Measurements from ENCODE around the gene SMIM23. TPM values are rescaled to one million over a fixed set of nuclear protein-coding genes. Genes with fewer than 3 reads are reported as not detected.

SMIM23 gene
- total and polyA plus RNA-seq, 2 of the 13 experiments (the other 11 are each of a cell fraction or from before 2014, with no cell fraction given) = not detected

GRCh38 chr5:171823269-171823668 is 37.7 kb downstream of the SMIM23 start (continued):
- no peak for TF ChIP-seq SALL2 (CRISPR knock-in tag; IDR thresholded peaks at IDR 0.05)
- TF ChIP-seq, protein P1, sequence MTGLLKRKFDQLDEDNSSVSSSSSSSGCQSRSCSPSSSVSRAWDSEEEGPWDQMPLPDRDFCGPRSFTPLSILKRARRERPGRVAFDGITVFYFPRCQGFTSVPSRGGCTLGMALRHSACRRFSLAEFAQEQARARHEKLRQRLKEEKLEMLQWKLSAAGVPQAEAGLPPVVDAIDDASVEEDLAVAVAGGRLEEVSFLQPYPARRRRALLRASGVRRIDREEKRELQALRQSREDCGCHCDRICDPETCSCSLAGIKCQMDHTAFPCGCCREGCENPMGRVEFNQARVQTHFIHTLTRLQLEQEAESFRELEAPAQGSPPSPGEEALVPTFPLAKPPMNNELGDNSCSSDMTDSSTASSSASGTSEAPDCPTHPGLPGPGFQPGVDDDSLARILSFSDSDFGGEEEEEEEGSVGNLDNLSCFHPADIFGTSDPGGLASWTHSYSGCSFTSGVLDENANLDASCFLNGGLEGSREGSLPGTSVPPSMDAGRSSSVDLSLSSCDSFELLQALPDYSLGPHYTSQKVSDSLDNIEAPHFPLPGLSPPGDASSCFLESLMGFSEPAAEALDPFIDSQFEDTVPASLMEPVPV (CRISPR knock-in tag; IDR thresholded peaks at IDR 0.05) = no peak
- TF ChIP-seq TEAD3 (CRISPR knock-in tag; optimal IDR thresholded peaks at IDR 0.05; ENCODE audit: borderline replicate concordance) = no peak
- no peak for TF ChIP-seq KLF15 (CRISPR knock-in tag; IDR thresholded peaks at IDR 0.05; ENCODE audit: borderline replicate concordance)
- no peak for TF ChIP-seq ATF3 (CRISPR knock-in tag; IDR thresholded peaks at IDR 0.05)
- no peak for TF ChIP-seq ZSCAN12 (CRISPR knock-in tag; IDR thresholded peaks at IDR 0.05)

GRCh38 chr5:171825051-171825450 is 39.4 kb downstream of the SMIM23 start:
- Histone ChIP-seq H3K4me3 (replicated peaks in 1 of 3; ENCODE audit: insufficient read depth in 1 of 3, low read depth in 2 of 3, low read length in 3 of 3) (no peak overlapping the region), H3K36me3 (replicated peaks in 1 of 2; ENCODE audit: control insufficient read depth in 1 of 2, insufficient read depth in 2 of 2, low read length in 2 of 2) (no peaks in the 10 kb centered on the region), H3K4me2 (ENCODE audit: low read depth, low read length) (no peak overlapping the region), H3K9me3 (ENCODE audit: low read length) (no peaks in the 10 kb centered on the region), H3K4me1 (ENCODE audit: insufficient read depth, low read length) (no peaks in the 10 kb centered on the region), H2AFZ (ENCODE audit: low read length) (no peak overlapping the region), H3K9ac (ENCODE audit: insufficient read depth, low read depth, low read length) (no peak overlapping the region), H3K27ac (ENCODE audit: extremely low read length, insufficient read depth, low read length) (no peak overlapping the region), H4K20me1 (ENCODE audit: insufficient read depth, low read length) (no peaks in the 10 kb centered on the region), H3K79me2 (ENCODE audit: insufficient read depth, low read length) (no peaks in the 10 kb centered on the region), H3K27me3 (ENCODE audit: control insufficient read depth in 1 of 2, insufficient read depth in 2 of 2, low read length in 2 of 2) (peaks cover 0 to 3% of the 10 kb centered on the region in 2 experiments; a peak in 1 of 5 replicates)
- in situ Hi-C loops (cut with HindIII; ENCODE audit: extremely low pct_ligation_motif_present, low pct_unique_long_range_greater_than_20kb) = no loop called here
- CTCF ChIA-PET (ENCODE audit: low intra/inter-chr PET ratio, low total read pairs) = no interaction called here
- no peak for FAIRE-seq
- intact Hi-C loops (cut with micrococcal nuclease; ENCODE audit: unreplicated experiment) = no loop called here
- no TSS peak for BruUV-seq (replicated peaks)
- POLR2A ChIA-PET = no interaction called here
- ATAC-seq = no peak
- WGBS (ENCODE audit: low lambda C conversion rate) = 8% methylated on average over 2 of the region's 3 CpGs
- TF ChIP-seq, protein P2, sequence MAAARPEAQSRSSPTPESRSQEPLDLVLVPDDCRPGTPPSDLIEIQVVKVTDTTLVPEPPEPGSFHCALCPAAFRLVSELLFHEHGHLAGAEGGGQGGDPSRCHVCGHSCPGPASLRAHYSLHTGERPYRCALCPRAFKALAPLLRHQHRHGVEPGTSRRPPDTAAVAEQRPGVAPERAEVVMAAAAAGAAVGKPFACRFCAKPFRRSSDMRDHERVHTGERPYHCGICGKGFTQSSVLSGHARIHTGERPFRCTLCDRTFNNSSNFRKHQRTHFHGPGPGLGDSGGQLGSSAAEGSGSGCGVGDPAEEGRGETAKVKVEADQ (CRISPR knock-in tag; IDR thresholded peaks at IDR 0.05; ENCODE audit: borderline replicate concordance) = no peak
- TF ChIP-seq PBX2 (CRISPR knock-in tag; IDR thresholded peaks at IDR 0.05) = no peak
- TF ChIP-seq HOXD1 (CRISPR knock-in tag; IDR thresholded peaks at IDR 0.05) = no peak
- TF ChIP-seq, protein P3, sequence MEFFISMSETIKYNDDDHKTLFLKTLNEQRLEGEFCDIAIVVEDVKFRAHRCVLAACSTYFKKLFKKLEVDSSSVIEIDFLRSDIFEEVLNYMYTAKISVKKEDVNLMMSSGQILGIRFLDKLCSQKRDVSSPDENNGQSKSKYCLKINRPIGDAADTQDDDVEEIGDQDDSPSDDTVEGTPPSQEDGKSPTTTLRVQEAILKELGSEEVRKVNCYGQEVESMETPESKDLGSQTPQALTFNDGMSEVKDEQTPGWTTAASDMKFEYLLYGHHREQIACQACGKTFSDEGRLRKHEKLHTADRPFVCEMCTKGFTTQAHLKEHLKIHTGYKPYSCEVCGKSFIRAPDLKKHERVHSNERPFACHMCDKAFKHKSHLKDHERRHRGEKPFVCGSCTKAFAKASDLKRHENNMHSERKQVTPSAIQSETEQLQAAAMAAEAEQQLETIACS (CRISPR knock-in tag; IDR thresholded peaks at IDR 0.05) = no peak
- TF ChIP-seq ZNF33A (CRISPR knock-in tag; IDR thresholded peaks at IDR 0.05; ENCODE audit: borderline replicate concordance) = no peak
- no peak for TF ChIP-seq SMAD9 (CRISPR knock-in tag; IDR thresholded peaks at IDR 0.05)
- TF ChIP-seq, protein P4, sequence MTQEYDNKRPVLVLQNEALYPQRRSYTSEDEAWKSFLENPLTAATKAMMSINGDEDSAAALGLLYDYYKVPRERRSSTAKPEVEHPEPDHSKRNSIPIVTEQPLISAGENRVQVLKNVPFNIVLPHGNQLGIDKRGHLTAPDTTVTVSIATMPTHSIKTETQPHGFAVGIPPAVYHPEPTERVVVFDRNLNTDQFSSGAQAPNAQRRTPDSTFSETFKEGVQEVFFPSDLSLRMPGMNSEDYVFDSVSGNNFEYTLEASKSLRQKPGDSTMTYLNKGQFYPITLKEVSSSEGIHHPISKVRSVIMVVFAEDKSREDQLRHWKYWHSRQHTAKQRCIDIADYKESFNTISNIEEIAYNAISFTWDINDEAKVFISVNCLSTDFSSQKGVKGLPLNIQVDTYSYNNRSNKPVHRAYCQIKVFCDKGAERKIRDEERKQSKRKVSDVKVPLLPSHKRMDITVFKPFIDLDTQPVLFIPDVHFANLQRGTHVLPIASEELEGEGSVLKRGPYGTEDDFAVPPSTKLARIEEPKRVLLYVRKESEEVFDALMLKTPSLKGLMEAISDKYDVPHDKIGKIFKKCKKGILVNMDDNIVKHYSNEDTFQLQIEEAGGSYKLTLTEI (CRISPR knock-in tag; conservative IDR thresholded peaks at IDR 0.05) = no peak
- no peak for TF ChIP-seq ZNF329 (CRISPR knock-in tag; IDR thresholded peaks at IDR 0.05; ENCODE audit: low read depth)
- no peak for TF ChIP-seq MAFK (conservative IDR thresholded peaks at IDR 0.05 in 1 of 2, IDR thresholded peaks at IDR 0.05 in 1 of 2; ENCODE audit: low read length in 2 of 2)
- DNase-seq (ENCODE audit: low spot score) = no peak
